GM18951 (cell line): ENCODE measurements around the gene TMEM150B.

Source experiments
- POLR2A ChIP-seq: IDR thresholded peaks from 4 replicates; pipeline ENCODE4 v1.6.1; 2011; ENCODE audit warnings: mild to moderate bottlenecking; ENCODE audit not compliant: insufficient read length, insufficient read depth; ENCODE audit errors: extremely low read depth
- in situ Hi-C: fragments of 300-500 bp; cut with MboI; formaldehyde crosslinking; loops from one replicate; pipeline ENCODE4 v1.12.0; 2022; ENCODE audit warnings: low sequenced_read_pairs, mixed read lengths, inconsistent platforms; ENCODE audit not compliant: unreplicated experiment

The TMEM150B gene

DNA sequence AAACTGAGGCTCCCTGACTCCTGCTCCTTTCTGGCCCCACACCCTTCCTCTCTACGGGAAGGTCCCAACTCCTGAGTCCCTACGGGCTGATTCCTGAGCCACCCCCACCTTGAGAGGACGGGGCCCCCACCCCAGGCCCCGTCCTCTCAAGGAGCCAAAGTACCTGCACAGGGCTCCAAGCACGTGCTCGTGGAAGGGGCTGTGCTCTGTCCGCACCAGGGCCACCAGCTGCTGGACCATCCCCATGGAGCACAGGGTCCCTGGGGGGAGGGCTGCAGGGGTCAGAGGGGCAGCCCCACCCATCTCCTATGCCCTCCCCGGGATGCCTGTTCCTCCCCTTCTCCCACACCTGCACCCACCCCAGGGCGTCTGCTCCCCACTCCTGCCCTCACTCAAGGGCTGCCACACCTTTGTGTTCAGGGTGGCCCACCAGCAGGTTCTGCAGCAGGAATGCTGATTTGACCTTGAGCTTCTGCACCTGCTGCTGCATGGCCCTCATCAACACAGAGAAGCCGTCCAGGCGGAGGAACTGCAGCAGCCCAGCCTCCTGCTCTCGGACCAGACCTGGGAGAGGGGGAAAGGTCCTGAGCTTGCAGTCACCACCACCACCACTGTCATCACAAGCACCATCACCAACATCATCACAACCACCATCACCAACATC is 59.3 kb downstream of the TMEM150B start:
- no peak for TF ChIP-seq POLR2A
- in situ Hi-C loops = no loop called here

DNA sequence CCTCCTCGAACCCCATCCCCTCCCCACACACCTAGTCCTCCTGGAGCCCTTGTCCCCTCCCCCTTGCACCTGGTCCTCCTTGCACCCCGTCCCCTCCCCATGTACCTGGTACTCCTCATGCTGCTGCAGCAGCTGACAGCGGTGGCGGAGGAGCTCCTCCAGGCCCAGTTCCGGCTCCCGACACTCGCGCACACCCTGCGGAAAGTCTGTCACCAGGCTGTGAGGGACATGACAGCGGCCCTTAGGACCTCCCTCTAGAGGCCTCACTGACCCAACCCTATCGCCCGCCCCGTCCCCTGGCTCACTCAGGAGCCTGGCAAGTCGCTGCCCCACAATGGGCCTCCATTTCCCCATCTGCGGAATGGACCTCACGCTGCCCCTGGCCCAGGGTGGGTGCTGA is 60.0 kb downstream of the TMEM150B start:
- in situ Hi-C loops = no loop called here
- TF ChIP-seq POLR2A = no peak

DNA sequence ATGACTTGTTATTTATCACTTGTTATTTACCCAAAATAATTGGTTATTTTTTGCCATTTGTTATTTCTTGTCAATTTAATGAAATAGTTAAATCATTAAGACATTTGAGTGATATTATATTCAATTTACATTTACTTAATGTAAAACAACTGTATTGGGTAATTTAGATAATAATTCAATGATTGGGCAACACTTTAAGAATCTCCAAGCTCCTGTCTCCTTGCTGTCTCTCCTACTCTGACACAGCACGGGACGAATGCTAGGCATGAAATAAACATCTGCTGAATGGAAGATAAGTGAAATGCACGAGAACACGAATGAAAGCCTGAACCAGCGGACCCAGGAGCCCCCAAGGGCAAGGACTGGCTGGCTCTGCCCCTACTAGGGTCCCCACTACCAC is 60.6 kb downstream of the TMEM150B start:
- TF ChIP-seq POLR2A = no peak
- in situ Hi-C loops = no loop called here
